ENCODE results near the gene PTPRZ1. TPM values are rescaled to one million over a fixed set of nuclear protein-coding genes. Genes with fewer than 3 reads are reported as not detected.

The PTPRZ1 gene
- total RNA-seq, 1 experiment from 2014 or later, result not detected

- Mint-ChIP-seq H3K36me3 (ENCODE audit: insufficient read depth, unreplicated experiment) (no peaks in the 10 kb centered on the region), H3K27me3 (ENCODE audit: insufficient read depth, unreplicated experiment) (no peaks in the 10 kb centered on the region), H3K4me1 (ENCODE audit: low read depth, unreplicated experiment) (no peaks in the 10 kb centered on the region), H3K9me3 (ENCODE audit: unreplicated experiment) (no peaks in the 10 kb centered on the region), H3K27ac (ENCODE audit: unreplicated experiment) (no peak overlapping the region), H3K4me3 (ENCODE audit: unreplicated experiment) (no peak overlapping the region)
- BruUV-seq (replicated peaks), result no TSS peak
- intact Hi-C loops (cut with micrococcal nuclease; ENCODE audit: unreplicated experiment), result no loop called here
- POLR2A ChIA-PET, result no interaction called here
- DNase-seq, result no peak
- Histone ChIP-seq H3K9me3 (no peaks in the 10 kb centered on the region), H3K4me1 (no peaks in the 10 kb centered on the region), H3K4me3 (ENCODE audit: low read depth, low read length) (no peak overlapping the region), H3K27me3 (replicated peaks; ENCODE audit: control insufficient read depth, insufficient read depth, low read length) (no peaks in the 10 kb centered on the region), H3K36me3 (ENCODE audit: control insufficient read depth, insufficient read depth, low read length) (no peaks in the 10 kb centered on the region)
- CTCF ChIA-PET, result no interaction called here
- TF ChIP-seq, protein P1, sequence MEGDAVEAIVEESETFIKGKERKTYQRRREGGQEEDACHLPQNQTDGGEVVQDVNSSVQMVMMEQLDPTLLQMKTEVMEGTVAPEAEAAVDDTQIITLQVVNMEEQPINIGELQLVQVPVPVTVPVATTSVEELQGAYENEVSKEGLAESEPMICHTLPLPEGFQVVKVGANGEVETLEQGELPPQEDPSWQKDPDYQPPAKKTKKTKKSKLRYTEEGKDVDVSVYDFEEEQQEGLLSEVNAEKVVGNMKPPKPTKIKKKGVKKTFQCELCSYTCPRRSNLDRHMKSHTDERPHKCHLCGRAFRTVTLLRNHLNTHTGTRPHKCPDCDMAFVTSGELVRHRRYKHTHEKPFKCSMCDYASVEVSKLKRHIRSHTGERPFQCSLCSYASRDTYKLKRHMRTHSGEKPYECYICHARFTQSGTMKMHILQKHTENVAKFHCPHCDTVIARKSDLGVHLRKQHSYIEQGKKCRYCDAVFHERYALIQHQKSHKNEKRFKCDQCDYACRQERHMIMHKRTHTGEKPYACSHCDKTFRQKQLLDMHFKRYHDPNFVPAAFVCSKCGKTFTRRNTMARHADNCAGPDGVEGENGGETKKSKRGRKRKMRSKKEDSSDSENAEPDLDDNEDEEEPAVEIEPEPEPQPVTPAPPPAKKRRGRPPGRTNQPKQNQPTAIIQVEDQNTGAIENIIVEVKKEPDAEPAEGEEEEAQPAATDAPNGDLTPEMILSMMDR (IDR thresholded peaks at IDR 0.05; ENCODE audit: insufficient read depth in 1 of 2, low read depth in 1 of 2, low read length in 1 of 2, severe bottlenecking in 1 of 2, unreplicated experiment in 1 of 2), result no peak
Measured at GRCh38 chr7:122094549-122094948, 221.6 kb downstream of the PTPRZ1 start.

DNA sequence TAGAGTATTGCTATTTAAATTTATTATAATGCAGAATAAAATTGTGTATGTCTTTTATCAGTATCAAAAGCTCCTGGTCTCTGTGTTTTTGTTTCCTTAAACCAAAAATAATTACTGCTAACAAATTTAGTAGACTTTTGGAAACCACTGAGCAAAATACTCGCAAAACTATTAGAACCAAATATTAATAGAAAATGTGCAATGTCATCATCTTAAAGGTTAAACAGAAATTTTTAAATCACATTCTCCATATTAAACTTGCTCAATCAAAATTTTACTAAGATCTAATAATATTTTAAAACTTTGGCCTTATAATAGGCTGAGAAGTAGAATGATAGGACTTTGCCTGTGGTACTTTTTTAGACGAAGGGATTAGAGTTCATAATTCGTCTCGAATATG, 222.7 kb downstream of the PTPRZ1 start:
- Mint-ChIP-seq H3K4me1 (ENCODE audit: low read depth, unreplicated experiment) (no peaks in the 10 kb centered on the region), H3K9me3 (ENCODE audit: unreplicated experiment) (no peaks in the 10 kb centered on the region), H3K36me3 (ENCODE audit: insufficient read depth, unreplicated experiment) (peaks cover 1% of the 10 kb centered on the region), H3K27ac (ENCODE audit: unreplicated experiment) (no peak overlapping the region), H3K4me3 (ENCODE audit: unreplicated experiment) (no peak overlapping the region), H3K27me3 (ENCODE audit: insufficient read depth, unreplicated experiment) (no peaks in the 10 kb centered on the region)
- no TSS peak for BruUV-seq (replicated peaks)
- Histone ChIP-seq H3K9me3 (no peaks in the 10 kb centered on the region), H3K4me1 (no peaks in the 10 kb centered on the region), H3K36me3 (ENCODE audit: control insufficient read depth, insufficient read depth, low read length) (no peaks in the 10 kb centered on the region), H3K4me3 (ENCODE audit: low read depth, low read length) (no peak overlapping the region), H3K27me3 (replicated peaks; ENCODE audit: control insufficient read depth, insufficient read depth, low read length) (no peaks in the 10 kb centered on the region)
- TF ChIP-seq, protein P1 (IDR thresholded peaks at IDR 0.05; ENCODE audit: insufficient read depth in 1 of 2, low read depth in 1 of 2, low read length in 1 of 2, severe bottlenecking in 1 of 2, unreplicated experiment in 1 of 2), result no peak
- DNase-seq, result no peak
- ChIA-PET POLR2A (no interaction called here), CTCF (no interaction called here)
- intact Hi-C loops (cut with micrococcal nuclease; ENCODE audit: unreplicated experiment), result no loop called here

DNA sequence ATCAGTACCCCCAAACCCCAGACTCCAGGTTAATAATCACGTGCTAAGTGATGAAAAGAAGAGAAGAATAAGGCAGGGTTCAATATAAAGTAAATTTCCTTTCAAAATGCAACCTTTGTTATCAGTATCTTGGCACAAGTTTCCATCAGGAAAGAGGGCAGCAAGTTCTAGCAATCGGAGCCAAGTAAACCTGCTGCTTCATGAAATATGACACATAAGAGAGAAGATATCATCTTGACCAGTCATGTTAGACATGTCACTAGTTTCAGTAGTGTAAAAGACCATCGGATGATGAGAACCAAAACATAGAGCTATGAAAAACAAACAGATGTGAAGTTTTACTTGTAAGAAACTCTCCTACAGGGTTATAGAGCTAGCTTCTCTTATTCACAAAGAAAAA, 227.1 kb downstream of the PTPRZ1 start:
- Mint-ChIP-seq H3K36me3 (ENCODE audit: insufficient read depth, unreplicated experiment) (peaks cover 6% of the 10 kb centered on the region), H3K4me1 (ENCODE audit: low read depth, unreplicated experiment) (no peaks in the 10 kb centered on the region), H3K9me3 (ENCODE audit: unreplicated experiment) (no peaks in the 10 kb centered on the region), H3K27me3 (ENCODE audit: insufficient read depth, unreplicated experiment) (no peaks in the 10 kb centered on the region), H3K27ac (ENCODE audit: unreplicated experiment) (no peak overlapping the region), H3K4me3 (ENCODE audit: unreplicated experiment) (no peak overlapping the region)
- no peaks in the 10 kb centered on the region for H3K36me3 ChIP-seq (ENCODE audit: control insufficient read depth, insufficient read depth, low read length)
- no peak overlapping the region for H3K4me3 ChIP-seq (ENCODE audit: low read depth, low read length)
- ChIA-PET POLR2A (no interaction called here), CTCF (no interaction called here)
- no peak for DNase-seq
- H3K27me3 ChIP-seq (replicated peaks; ENCODE audit: control insufficient read depth, insufficient read depth, low read length), result no peaks in the 10 kb centered on the region
- H3K4me1 ChIP-seq, result no peaks in the 10 kb centered on the region
- H3K9me3 ChIP-seq, result peaks cover 10% of the 10 kb centered on the region; the same call in 1 of the 2 replicates
- BruUV-seq (replicated peaks), result no TSS peak
- intact Hi-C loops (cut with micrococcal nuclease; ENCODE audit: unreplicated experiment), result no loop called here
- TF ChIP-seq, protein P1 (IDR thresholded peaks at IDR 0.05; ENCODE audit: insufficient read depth in 1 of 2, low read depth in 1 of 2, low read length in 1 of 2, severe bottlenecking in 1 of 2, unreplicated experiment in 1 of 2), result no peak
